SK-N-SH (cell line): ENCODE data around the gene DEFB129. TPM values are rescaled to one million over a fixed set of nuclear protein-coding genes. Genes with fewer than 3 reads are reported as not detected.
A peak's percentile ranks its signal among the peaks of the same experiment; 100 is the strongest.

Experiments used
- CTCF ChIA-PET: fragments of 300-600, 350-600 bp; formaldehyde crosslinking; extraction: SDS; loops from one replicate; lab custom pipeline; 2021; lab: Yijun Ruan, JAX
- POLR2A ChIA-PET: fragments of 350-600 bp; sonication (Branson Sonifier 250); formaldehyde crosslinking; extraction: SDS; loops from one replicate; lab custom pipeline; 2020; ENCODE audit warnings: antibody characterized with exemption, inconsistent platforms; lab: Yijun Ruan, JAX
- DNase-seq: peaks from one replicate; pipeline ENCODE4 v3.0.0; 2012
- H2AFZ ChIP-seq: fragments of 200-600 bp; sonication (generic); 2 replicates; pipeline ENCODE4 v1.8.1; 2016; ENCODE audit warnings: antibody characterized with exemption, mild to moderate bottlenecking, low read depth
- H3F3A ChIP-seq: fragments of 200-600 bp; sonication (generic); replicated peaks from 2 replicates; pipeline ENCODE3; 2016; ENCODE audit warnings: antibody characterized with exemption, mild to moderate bottlenecking; ENCODE audit not compliant: insufficient read depth
- H3K27ac ChIP-seq, 2 experiments: fragments of 200-500 bp in 1 of 2; fragments of 200-600 bp in 1 of 2; sonication (Bioruptor generic) in 1 of 2; sonication (generic), shearing (Covaris generic) in 1 of 2; 2 replicates each; pipeline versions ENCODE4 v1.5.1 to v1.6.1; 2014 to 2016; ENCODE audit warnings: low read depth in 2 of 2, inconsistent platforms in 1 of 2, low read length in 1 of 2, mild to moderate bottlenecking in 1 of 2, mixed read lengths in 1 of 2
- H3K27me3 ChIP-seq: fragments of 200-600 bp; sonication (generic), shearing (Covaris generic); 2 replicates; pipeline ENCODE4 v1.6.1; 2016; ENCODE audit warnings: mixed run types; ENCODE audit not compliant: insufficient read depth
- H3K36me3 ChIP-seq, 2 experiments: fragments of 200-500 bp in 1 of 2; fragments of 200-600 bp in 1 of 2; sonication (Bioruptor generic) in 1 of 2; sonication (generic) in 1 of 2; replicated peaks in 1 of 2; 2 replicates each; pipeline versions ENCODE3 to v1.5.1; 2014 to 2016; ENCODE audit warnings: low read length in 1 of 2, mild to moderate bottlenecking in 1 of 2; ENCODE audit not compliant: insufficient read depth in 2 of 2, control insufficient read depth in 1 of 2
- H3K4me1 ChIP-seq, 2 experiments: fragments of 200-500 bp in 1 of 2; fragments of 200-600 bp in 1 of 2; sonication (Bioruptor generic) in 1 of 2; sonication (generic), shearing (Covaris generic) in 1 of 2; 2 replicates each; pipeline versions ENCODE4 v1.5.1 to v1.6.1; 2014 to 2016; ENCODE audit warnings: low read depth in 1 of 2, low read length in 1 of 2, mixed run types in 1 of 2; ENCODE audit not compliant: insufficient read depth in 2 of 2, control insufficient read depth in 1 of 2
- H3K4me2 ChIP-seq: fragments of 200-600 bp; sonication (generic), shearing (Covaris generic); 2 replicates; pipeline ENCODE4 v1.6.1; 2017; ENCODE audit warnings: mixed run types
- H3K4me3 ChIP-seq, 2 experiments: fragments of 200-500 bp in 1 of 2; fragments of 200-600 bp in 1 of 2; sonication (Bioruptor generic) in 1 of 2; sonication (generic), shearing (Covaris generic) in 1 of 2; 2 replicates each; pipeline versions ENCODE4 v1.5.1 to v1.8.1; 2014 to 2016; ENCODE audit warnings: low read depth in 2 of 2, inconsistent platforms in 1 of 2, low read length in 1 of 2, mild to moderate bottlenecking in 1 of 2, mixed read lengths in 1 of 2, moderate library complexity in 1 of 2
- H3K79me2 ChIP-seq: fragments of 200-600 bp; sonication (generic); 2 replicates; pipeline ENCODE4 v1.8.1; 2017; ENCODE audit warnings: mild to moderate bottlenecking; ENCODE audit not compliant: insufficient read depth
- H3K9ac ChIP-seq: fragments of 200-600 bp; sonication (generic); 2 replicates; pipeline ENCODE4 v1.6.1; 2017; ENCODE audit warnings: mixed run types
- H3K9me2 ChIP-seq: fragments of 200-600 bp; sonication (generic); 2 replicates; pipeline ENCODE4 v1.6.1; 2017; ENCODE audit warnings: mixed run types
- H3K9me3 ChIP-seq: fragments of 200-600 bp; sonication (generic); 2 replicates; pipeline ENCODE4 v1.6.1; 2017; ENCODE audit warnings: mixed run types, mild to moderate bottlenecking, moderate library complexity
- H4K20me1 ChIP-seq: fragments of 200-600 bp; sonication (generic); 2 replicates; pipeline ENCODE4 v1.6.1; 2017; ENCODE audit warnings: mild to moderate bottlenecking, mixed run types; ENCODE audit not compliant: insufficient read depth
- CHD2 ChIP-seq: fragments of 150-350 bp; IDR thresholded peaks from 2 replicates; pipeline ENCODE4 v1.6.1; 2018; ENCODE audit warnings: low read length; ENCODE audit not compliant: partially characterized antibody
- ELF1 ChIP-seq: IDR thresholded peaks from 2 replicates; pipeline ENCODE4 v1.4.0; 2012
- FOXJ3 ChIP-seq: sonication (generic); formaldehyde crosslinking; IDR thresholded peaks from 2 replicates; pipeline ENCODE4 v1.5.1; 2020; ENCODE audit warnings: mild to moderate bottlenecking, missing genetic modification reagents
- FOXM1 ChIP-seq: IDR thresholded peaks from 2 replicates; pipeline ENCODE4 v1.4.0; 2012; ENCODE audit warnings: low read depth, mild to moderate bottlenecking
- GABPA ChIP-seq: IDR thresholded peaks from 2 replicates; pipeline ENCODE4 v1.4.0; 2012; ENCODE audit warnings: low read depth, mild to moderate bottlenecking
- GATA2 ChIP-seq: sonication (generic); formaldehyde crosslinking; IDR thresholded peaks from 2 replicates; pipeline ENCODE4 v1.5.0; 2020; ENCODE audit warnings: mild to moderate bottlenecking, missing genetic modification reagents
- JUND ChIP-seq: IDR thresholded peaks from 2 replicates; pipeline ENCODE4 v1.4.0; 2012
- MEF2A ChIP-seq: IDR thresholded peaks from 2 replicates; pipeline ENCODE4 v1.4.0; 2012; ENCODE audit warnings: low read depth, borderline replicate concordance
- MXI1 ChIP-seq: IDR thresholded peaks from 2 replicates; pipeline ENCODE4 v1.6.1; 2012; ENCODE audit warnings: mild to moderate bottlenecking, low read depth, low read length, improper control_type of control experiment
- NFIC ChIP-seq: IDR thresholded peaks from 2 replicates; pipeline ENCODE4 v1.4.0; 2012; ENCODE audit warnings: borderline replicate concordance
- RAD21 ChIP-seq: IDR thresholded peaks from 2 replicates; pipeline ENCODE4 v1.6.1; 2012; ENCODE audit warnings: mild to moderate bottlenecking, low read length
- RCOR1 ChIP-seq: fragments of 150-350 bp; IDR thresholded peaks from 2 replicates; pipeline ENCODE4 v1.6.1; 2017; ENCODE audit warnings: antibody characterized with exemption, low read length
- RFX5 ChIP-seq: IDR thresholded peaks from 2 replicates; pipeline ENCODE4 v1.6.1; 2012; ENCODE audit warnings: mild to moderate bottlenecking, improper control_type of control experiment, low read length
- SIN3A ChIP-seq: IDR thresholded peaks from 2 replicates; pipeline ENCODE4 v1.6.1; 2012; ENCODE audit warnings: low read depth, mild to moderate bottlenecking, low read length, moderate library complexity, borderline replicate concordance
- SMC3 ChIP-seq: IDR thresholded peaks from 2 replicates; pipeline ENCODE4 v1.6.1; 2012; ENCODE audit warnings: low read depth, low read length, improper control_type of control experiment
- WGBS: methylation state at CpG from one replicate; pipeline ENCODE4 v1.1.6; 2017; ENCODE audit warnings: low lambda C conversion rate; 5-methylcytosine and 5-hydroxymethylcytosine counted together
- polyA plus RNA-seq, 3 experiments: library from polyadenylated mRNA; depleted of rRNA; stranded (reverse); fragments of >200 nt; gene quantifications; 2 replicates each; pipeline ENCODE4 v1.2.3, GENCODE V29; 2012
- TF ChIP-seq, protein P1 (sequence below): IDR thresholded peaks from 2 replicates; pipeline ENCODE4 v1.4.0; 2012; ENCODE audit warnings: low read depth, borderline replicate concordance
- TF ChIP-seq, protein P2 (sequence below): IDR thresholded peaks from 2 replicates; pipeline ENCODE4 v1.6.1; 2012; ENCODE audit warnings: mild to moderate bottlenecking, low read depth, low read length, moderate library complexity
- TF ChIP-seq, protein P3 (sequence below): fragments of 200-600 bp; sonication (generic); IDR thresholded peaks from 2 replicates; pipeline ENCODE4 v1.6.1; 2017; ENCODE audit warnings: antibody characterized with exemption, mild to moderate bottlenecking, moderate library complexity

DEFB129 gene
- polyA plus RNA-seq, 1 of the 3 experiments (the other 2 are of a cell fraction): not detected

DNA sequence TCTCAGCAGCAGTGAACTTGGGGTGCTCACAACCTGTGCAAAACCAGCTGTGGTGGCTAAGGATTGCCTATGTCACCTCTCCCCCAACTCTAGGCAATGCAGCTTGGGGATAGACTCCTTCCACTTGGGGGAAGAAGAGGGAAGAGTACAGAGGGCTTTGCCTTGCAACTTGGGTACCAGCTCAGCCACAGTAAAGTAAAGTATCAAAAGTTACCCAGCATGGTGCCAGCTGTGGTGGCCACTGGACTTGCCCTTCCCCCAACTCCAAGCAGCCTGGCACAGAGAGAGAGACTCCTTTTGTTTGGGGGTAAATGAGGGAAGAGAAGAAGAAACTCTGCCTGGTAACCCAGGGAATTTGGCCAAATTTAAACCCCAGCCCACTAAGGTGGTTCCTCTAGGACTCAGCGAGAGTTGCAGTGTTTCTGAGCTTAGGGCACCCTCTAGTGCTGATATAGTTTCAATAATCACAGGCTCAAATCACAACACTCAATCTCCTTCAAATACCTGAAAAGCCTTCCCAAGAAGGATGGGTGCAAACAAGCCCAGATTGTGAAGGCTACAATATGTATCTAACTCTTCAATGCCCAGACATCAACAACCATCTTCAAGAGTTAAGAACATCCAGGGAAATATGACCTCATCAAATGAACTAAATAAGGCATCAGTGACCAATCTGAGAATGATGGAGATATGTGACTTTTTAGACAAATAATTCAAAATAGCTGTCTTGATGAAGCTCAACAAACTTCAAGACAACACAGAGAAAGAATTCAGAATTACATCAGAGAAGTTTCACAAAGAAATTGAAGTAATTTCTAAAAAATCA is 7.6 kb upstream of the DEFB129 start:
- ChIA-PET POLR2A (no interaction called here), CTCF (interaction anchor here (0.9 to 1.8 kb wide), 7 partner anchors 9 to 110 kb away, joined by 3 to 5 read pairs (median 4); no protein-coding TSS in a partner anchor)
- Histone ChIP-seq H3K27ac (no peak overlapping the region), H3K4me3 (no peak overlapping the region), H3K36me3 (no peaks in the 10 kb centered on the region), H3K4me2 (no peak overlapping the region), H3K9ac (no peak overlapping the region), H3K79me2 (no peaks in the 10 kb centered on the region), H4K20me1 (no peaks in the 10 kb centered on the region), H3K9me2 (no peaks in the 10 kb centered on the region), H3F3A (no peaks in the 10 kb centered on the region), H2AFZ (no peak overlapping the region), H3K27me3 (no peaks in the 10 kb centered on the region; the same call in 1 of the 2 replicates), H3K4me1 (no peaks in the 10 kb centered on the region), H3K9me3 (no peaks in the 10 kb centered on the region)
- 0% methylated on average over 1 of the region's 1 CpG for WGBS
- peak; percentile 34 for DNase-seq
- TF ChIP-seq FOXM1: no peak
- TF ChIP-seq, protein P1, sequence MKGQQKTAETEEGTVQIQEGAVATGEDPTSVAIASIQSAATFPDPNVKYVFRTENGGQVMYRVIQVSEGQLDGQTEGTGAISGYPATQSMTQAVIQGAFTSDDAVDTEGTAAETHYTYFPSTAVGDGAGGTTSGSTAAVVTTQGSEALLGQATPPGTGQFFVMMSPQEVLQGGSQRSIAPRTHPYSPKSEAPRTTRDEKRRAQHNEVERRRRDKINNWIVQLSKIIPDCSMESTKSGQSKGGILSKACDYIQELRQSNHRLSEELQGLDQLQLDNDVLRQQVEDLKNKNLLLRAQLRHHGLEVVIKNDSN: no peak
- TF ChIP-seq, protein P2, sequence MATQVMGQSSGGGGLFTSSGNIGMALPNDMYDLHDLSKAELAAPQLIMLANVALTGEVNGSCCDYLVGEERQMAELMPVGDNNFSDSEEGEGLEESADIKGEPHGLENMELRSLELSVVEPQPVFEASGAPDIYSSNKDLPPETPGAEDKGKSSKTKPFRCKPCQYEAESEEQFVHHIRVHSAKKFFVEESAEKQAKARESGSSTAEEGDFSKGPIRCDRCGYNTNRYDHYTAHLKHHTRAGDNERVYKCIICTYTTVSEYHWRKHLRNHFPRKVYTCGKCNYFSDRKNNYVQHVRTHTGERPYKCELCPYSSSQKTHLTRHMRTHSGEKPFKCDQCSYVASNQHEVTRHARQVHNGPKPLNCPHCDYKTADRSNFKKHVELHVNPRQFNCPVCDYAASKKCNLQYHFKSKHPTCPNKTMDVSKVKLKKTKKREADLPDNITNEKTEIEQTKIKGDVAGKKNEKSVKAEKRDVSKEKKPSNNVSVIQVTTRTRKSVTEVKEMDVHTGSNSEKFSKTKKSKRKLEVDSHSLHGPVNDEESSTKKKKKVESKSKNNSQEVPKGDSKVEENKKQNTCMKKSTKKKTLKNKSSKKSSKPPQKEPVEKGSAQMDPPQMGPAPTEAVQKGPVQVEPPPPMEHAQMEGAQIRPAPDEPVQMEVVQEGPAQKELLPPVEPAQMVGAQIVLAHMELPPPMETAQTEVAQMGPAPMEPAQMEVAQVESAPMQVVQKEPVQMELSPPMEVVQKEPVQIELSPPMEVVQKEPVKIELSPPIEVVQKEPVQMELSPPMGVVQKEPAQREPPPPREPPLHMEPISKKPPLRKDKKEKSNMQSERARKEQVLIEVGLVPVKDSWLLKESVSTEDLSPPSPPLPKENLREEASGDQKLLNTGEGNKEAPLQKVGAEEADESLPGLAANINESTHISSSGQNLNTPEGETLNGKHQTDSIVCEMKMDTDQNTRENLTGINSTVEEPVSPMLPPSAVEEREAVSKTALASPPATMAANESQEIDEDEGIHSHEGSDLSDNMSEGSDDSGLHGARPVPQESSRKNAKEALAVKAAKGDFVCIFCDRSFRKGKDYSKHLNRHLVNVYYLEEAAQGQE: no peak
- no peak for TF ChIP-seq RCOR1
- no peak for TF ChIP-seq NFIC
- TF ChIP-seq JUND: no peak
- TF ChIP-seq ELF1: no peak
- TF ChIP-seq SIN3A: no peak
- no peak for TF ChIP-seq MEF2A
- TF ChIP-seq GATA2 (CRISPR knock-in tag): no peak
- peak; percentile 34; the same call in 1 of the 2 replicates for TF ChIP-seq SMC3
- TF ChIP-seq, protein P3, sequence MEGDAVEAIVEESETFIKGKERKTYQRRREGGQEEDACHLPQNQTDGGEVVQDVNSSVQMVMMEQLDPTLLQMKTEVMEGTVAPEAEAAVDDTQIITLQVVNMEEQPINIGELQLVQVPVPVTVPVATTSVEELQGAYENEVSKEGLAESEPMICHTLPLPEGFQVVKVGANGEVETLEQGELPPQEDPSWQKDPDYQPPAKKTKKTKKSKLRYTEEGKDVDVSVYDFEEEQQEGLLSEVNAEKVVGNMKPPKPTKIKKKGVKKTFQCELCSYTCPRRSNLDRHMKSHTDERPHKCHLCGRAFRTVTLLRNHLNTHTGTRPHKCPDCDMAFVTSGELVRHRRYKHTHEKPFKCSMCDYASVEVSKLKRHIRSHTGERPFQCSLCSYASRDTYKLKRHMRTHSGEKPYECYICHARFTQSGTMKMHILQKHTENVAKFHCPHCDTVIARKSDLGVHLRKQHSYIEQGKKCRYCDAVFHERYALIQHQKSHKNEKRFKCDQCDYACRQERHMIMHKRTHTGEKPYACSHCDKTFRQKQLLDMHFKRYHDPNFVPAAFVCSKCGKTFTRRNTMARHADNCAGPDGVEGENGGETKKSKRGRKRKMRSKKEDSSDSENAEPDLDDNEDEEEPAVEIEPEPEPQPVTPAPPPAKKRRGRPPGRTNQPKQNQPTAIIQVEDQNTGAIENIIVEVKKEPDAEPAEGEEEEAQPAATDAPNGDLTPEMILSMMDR: peak; percentile 44
- no peak for TF ChIP-seq FOXJ3 (CRISPR knock-in tag)
- TF ChIP-seq MXI1: no peak
- TF ChIP-seq GABPA: no peak
- TF ChIP-seq RFX5: no peak
- TF ChIP-seq RAD21: peak; percentile 70
- TF ChIP-seq CHD2: no peak
